ENCODE data around the gene PRR5L. TPM values are rescaled to one million over a fixed set of nuclear protein-coding genes. Genes with fewer than 3 reads are reported as not detected.

The PRR5L gene
- total and polyA plus RNA-seq, 9 of the 15 experiments (the other 6 are each of a cell fraction or from before 2014, with no cell fraction given), result 0.11 to 0.60 (median 0.36) TPM; not detected in 2

GRCh38 chr11:36289226-36289852, 6.7 kb upstream of the PRR5L start, which contains the start of gene COMMD9 (continued):
- TF ChIP-seq CHD2 (IDR thresholded peaks at IDR 0.05; ENCODE audit: low read depth, low read length) (peak; percentile 59; the same call in 1 of the 2 replicates), CBX1 (IDR thresholded peaks at IDR 0.05; ENCODE audit: low read depth) (peak; percentile 57; the same call in 1 of the 2 replicates), SAP30 (IDR thresholded peaks at IDR 0.05; ENCODE audit: borderline replicate concordance, insufficient read depth, low read depth, low read length, poor library complexity, severe bottlenecking) (peak; percentile 99), NKRF (IDR thresholded peaks at IDR 0.05; ENCODE audit: borderline replicate concordance) (peak; percentile 99), ZNF436 (CRISPR knock-in tag; IDR thresholded peaks at IDR 0.05) (no peak), BCOR (IDR thresholded peaks at IDR 0.05) (0 out of 2 replicates have a peak, but pooled peaks have one; percentile 21), SOX6 (IDR thresholded peaks at IDR 0.05) (peak; percentile 45; the same call in 1 of the 2 replicates), USF1 (CRISPR knock-in tag; IDR thresholded peaks at IDR 0.05) (peak; percentile 100), HDAC2 (IDR thresholded peaks at IDR 0.05) (peak; percentile 92), NEUROD1 (IDR thresholded peaks at IDR 0.05; ENCODE audit: borderline replicate concordance, low read depth, low read length, partially characterized antibody) (peak; percentile 62), TAF7 (tag; IDR thresholded peaks at IDR 0.05) (peak; percentile 88), TFE3 (CRISPR knock-in tag; IDR thresholded peaks at IDR 0.05) (peak; percentile 99), MAX (CRISPR knock-in tag; IDR thresholded peaks at IDR 0.05) (peak; percentile 84), MNT (conservative IDR thresholded peaks at IDR 0.05) (peak; percentile 81 to 94), KDM2B (CRISPR knock-in tag; IDR thresholded peaks at IDR 0.05) (no peak), XRCC5 (IDR thresholded peaks at IDR 0.05; ENCODE audit: low read depth, low read length) (0 out of 2 replicates have a peak, but pooled peaks have one; percentile 57), VEZF1 (CRISPR knock-in tag; IDR thresholded peaks at IDR 0.05) (peak; percentile 52), PML (IDR thresholded peaks at IDR 0.05; ENCODE audit: low read length) (0 out of 2 replicates have a peak, but pooled peaks have one; percentile 51), YY1 (IDR thresholded peaks at IDR 0.05; ENCODE audit: borderline replicate concordance in 1 of 3, control insufficient read depth in 1 of 3, extremely low read depth in 1 of 3, insufficient read depth in 3 of 3, insufficient read length in 1 of 3, insufficient replicate concordance in 2 of 3, low read depth in 1 of 3, low read length in 2 of 3) (peak; percentile 88 to 99 (median 98))

Measured in K562 (cell line).